ENCODE results near the gene FNDC3A.
A peak's percentile ranks its signal among the peaks of the same experiment; 100 is the strongest.

FNDC3A gene

GRCh38 chr13:49214917-49215376 lies 239.2 kb downstream of the FNDC3A start:
- DNase-seq (ENCODE audit: low read depth), result peak; percentile 99

DNA sequence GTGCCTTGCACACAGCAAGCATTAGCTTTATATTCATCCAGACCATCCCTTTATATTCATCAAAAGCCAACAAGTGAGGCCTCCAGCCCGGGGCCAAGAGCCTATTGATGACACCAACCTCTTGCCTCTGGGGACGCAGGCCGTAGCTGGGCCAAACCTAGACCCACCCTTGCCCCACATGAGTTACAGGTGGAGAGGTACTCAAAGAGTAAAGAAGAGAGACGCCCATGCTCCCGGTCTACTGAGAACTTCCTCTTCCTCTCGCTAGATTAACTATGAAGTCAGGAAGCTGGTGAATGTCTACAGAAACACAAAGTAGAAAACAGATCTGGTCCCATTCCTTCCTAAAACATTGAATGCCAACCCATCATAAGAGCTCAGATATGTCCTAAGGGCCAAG lies 240.6 kb downstream of the FNDC3A start:
- H3K4me3 ChIP-seq (ENCODE audit: low read depth, low read length), result no peak overlapping the region
- TF ChIP-seq MYC (IDR thresholded peaks at IDR 0.05; ENCODE audit: low read depth, low read length), result no peak
- TF ChIP-seq POLR2A (IDR thresholded peaks at IDR 0.05; ENCODE audit: extremely low read depth, insufficient read length), result no peak
- no peak for TF ChIP-seq CTCF (IDR thresholded peaks at IDR 0.05; ENCODE audit: low read depth, low read length)
- no peak for TF ChIP-seq MAX (IDR thresholded peaks at IDR 0.05; ENCODE audit: low read depth, low read length)
- DNase-seq (ENCODE audit: low read depth), result peak; percentile 30

More at GRCh38 chr13:49214917-49215376, 239.2 kb downstream of the FNDC3A start:
- TF ChIP-seq MAX (IDR thresholded peaks at IDR 0.05; ENCODE audit: low read depth, low read length), result peak; percentile 99
- TF ChIP-seq CTCF (IDR thresholded peaks at IDR 0.05; ENCODE audit: low read depth, low read length), result no peak
- TF ChIP-seq MYC (IDR thresholded peaks at IDR 0.05; ENCODE audit: low read depth, low read length), result peak; percentile 100
- TF ChIP-seq POLR2A (IDR thresholded peaks at IDR 0.05; ENCODE audit: extremely low read depth, insufficient read length), result peak; percentile 32
- peak overlapping the region; percentile 46 for H3K4me3 ChIP-seq (ENCODE audit: low read depth, low read length)

GRCh38 chr13:49217962-49218492 lies 242.3 kb downstream of the FNDC3A start:
- TF ChIP-seq MAX (IDR thresholded peaks at IDR 0.05; ENCODE audit: low read depth, low read length) (no peak), CTCF (IDR thresholded peaks at IDR 0.05; ENCODE audit: low read depth, low read length) (no peak), MYC (IDR thresholded peaks at IDR 0.05; ENCODE audit: low read depth, low read length) (no peak), POLR2A (IDR thresholded peaks at IDR 0.05; ENCODE audit: extremely low read depth, insufficient read length) (no peak)
- DNase-seq (ENCODE audit: low read depth), result no peak
- no peak overlapping the region for H3K4me3 ChIP-seq (ENCODE audit: low read depth, low read length)

- no peak overlapping the region for H3K4me3 ChIP-seq (ENCODE audit: low read depth, low read length)
- no peak for TF ChIP-seq MAX (IDR thresholded peaks at IDR 0.05; ENCODE audit: low read depth, low read length)
- no peak for TF ChIP-seq POLR2A (IDR thresholded peaks at IDR 0.05; ENCODE audit: extremely low read depth, insufficient read length)
- no peak for TF ChIP-seq MYC (IDR thresholded peaks at IDR 0.05; ENCODE audit: low read depth, low read length)
- TF ChIP-seq CTCF (IDR thresholded peaks at IDR 0.05; ENCODE audit: low read depth, low read length), result no peak
- no peak for DNase-seq (ENCODE audit: low read depth)
These were observed 242.9 kb downstream of the FNDC3A start for GRCh38 chr13:49218493-49219051.

- TF ChIP-seq CTCF (IDR thresholded peaks at IDR 0.05; ENCODE audit: low read depth, low read length) (no peak), MYC (IDR thresholded peaks at IDR 0.05; ENCODE audit: low read depth, low read length) (no peak), POLR2A (IDR thresholded peaks at IDR 0.05; ENCODE audit: extremely low read depth, insufficient read length) (no peak), MAX (IDR thresholded peaks at IDR 0.05; ENCODE audit: low read depth, low read length) (no peak)
- no peak for DNase-seq (ENCODE audit: low read depth)
- no peak overlapping the region for H3K4me3 ChIP-seq (ENCODE audit: low read depth, low read length)
These were observed 243.9 kb downstream of the FNDC3A start for GRCh38 chr13:49219647-49220035.

Data from NB4 (cell line).